DND-41 (cell line): ENCODE measurements around the gene PCBP2.
"Not testable (repeated sequence)": the region's sequence is repeated elsewhere in the genome, so short reads cannot be mapped to it uniquely, and the experiment has no call there.

Experiments used
- ATAC-seq: fragments of 200-7000 bp; cut with Tn5 transposase; 3 replicates; pipeline ENCODE4 v1.9.1; 2021; ENCODE audit warnings: low read depth; ENCODE audit not compliant: insufficient read depth
- DNase-seq: peaks from one replicate; pipeline ENCODE4 v3.0.0-alpha.2; 2020
- H2AFZ ChIP-seq: 2 replicates; pipeline ENCODE4 v1.6.0; 2012; ENCODE audit warnings: low read depth, low read length
- H3K27ac ChIP-seq: 2 replicates; pipeline ENCODE4 v1.5.1; 2012; ENCODE audit warnings: low read length, inconsistent platforms
- H3K27me3 ChIP-seq: fragments of 200-600 bp; sonication (generic); 2 replicates; pipeline ENCODE4 v1.6.0; 2012; ENCODE audit warnings: low read length, mild to moderate bottlenecking, inconsistent platforms; ENCODE audit not compliant: insufficient read depth, poor library complexity
- H3K36me3 ChIP-seq: 2 replicates; pipeline ENCODE4 v1.5.1; 2012; ENCODE audit warnings: low read length, inconsistent platforms; ENCODE audit not compliant: insufficient read depth
- H3K4me1 ChIP-seq: 2 replicates; pipeline ENCODE4 v1.5.1; 2012; ENCODE audit warnings: mild to moderate bottlenecking, low read length; ENCODE audit not compliant: insufficient read depth
- H3K4me2 ChIP-seq: 2 replicates; pipeline ENCODE4 v1.6.0; 2012; ENCODE audit warnings: mild to moderate bottlenecking, moderate library complexity, low read length, inconsistent platforms; ENCODE audit not compliant: insufficient read depth
- H3K4me3 ChIP-seq, 2 experiments: fragments of 200-600 bp in 1 of 2; shearing (Covaris generic) in 1 of 2; 2 replicates each; pipeline ENCODE4 v1.5.1; 2012 to 2016; ENCODE audit warnings: inconsistent platforms in 2 of 2, low read length in 2 of 2, mild to moderate bottlenecking in 2 of 2, low read depth in 1 of 2, moderate library complexity in 1 of 2
- H3K79me2 ChIP-seq: 2 replicates; pipeline ENCODE4 v1.6.0; 2012; ENCODE audit warnings: low read length, inconsistent platforms; ENCODE audit not compliant: insufficient read depth
- H3K9ac ChIP-seq: 2 replicates; pipeline ENCODE4 v1.6.0; 2012; ENCODE audit warnings: low read depth, mild to moderate bottlenecking, inconsistent platforms, low read length, moderate library complexity
- H3K9me3 ChIP-seq: 2 replicates; pipeline ENCODE4 v1.5.1; 2012; ENCODE audit warnings: low read length, moderate library complexity, mild to moderate bottlenecking, inconsistent platforms; ENCODE audit not compliant: insufficient read depth, severe bottlenecking
- H4K20me1 ChIP-seq: 2 replicates; pipeline ENCODE4 v1.6.0; 2012; ENCODE audit warnings: low read length; ENCODE audit not compliant: insufficient read depth
- CTCF ChIP-seq: IDR thresholded peaks from 2 replicates; pipeline ENCODE4 v1.5.1; 2012; ENCODE audit warnings: borderline replicate concordance, low read length, moderate library complexity, mild to moderate bottlenecking; ENCODE audit not compliant: poor library complexity, severe bottlenecking; ENCODE audit errors: extremely low read depth
- EZH2 ChIP-seq: IDR thresholded peaks from 3 replicates; pipeline ENCODE4 v1.6.1; 2012; ENCODE audit warnings: borderline replicate concordance, low read depth, mild to moderate bottlenecking, moderate library complexity, low read length, inconsistent platforms; ENCODE audit not compliant: severe bottlenecking

The PCBP2 gene

GRCh38 chr12:53418221-53418620 lies 33.7 kb upstream of the PCBP2 start:
- H3K27ac ChIP-seq, result no peak overlapping the region
- no peak overlapping the region for H3K9ac ChIP-seq
- H3K36me3 ChIP-seq, result peaks cover 10% of the 10 kb centered on the region; the same call in 1 of the 2 replicates
- H4K20me1 ChIP-seq, result no peaks in the 10 kb centered on the region
- no peak overlapping the region for H2AFZ ChIP-seq
- H3K27me3 ChIP-seq, result no peaks in the 10 kb centered on the region
- no peak overlapping the region for H3K4me3 ChIP-seq
- TF ChIP-seq CTCF (no peak), EZH2 (no peak)
- H3K4me1 ChIP-seq, result peaks cover 4% of the 10 kb centered on the region
- ATAC-seq, result no peak
- no peaks in the 10 kb centered on the region for H3K79me2 ChIP-seq
- no peak overlapping the region for H3K4me2 ChIP-seq
- no peaks in the 10 kb centered on the region for H3K9me3 ChIP-seq
- DNase-seq, result no peak

GRCh38 chr12:53419756-53420155 lies 32.1 kb upstream of the PCBP2 start:
- Histone ChIP-seq H3K79me2 (no peaks in the 10 kb centered on the region), H2AFZ (no peak overlapping the region), H3K4me2 (no peak overlapping the region), H3K9ac (no peak overlapping the region), H3K9me3 (no peaks in the 10 kb centered on the region), H3K27me3 (no peaks in the 10 kb centered on the region), H4K20me1 (no peaks in the 10 kb centered on the region), H3K4me3 (no peak overlapping the region), H3K4me1 (peaks cover 4% of the 10 kb centered on the region), H3K27ac (no peak overlapping the region), H3K36me3 (no peaks in the 10 kb centered on the region)
- DNase-seq (no peak), ATAC-seq (no peak)
- TF ChIP-seq EZH2, result no peak
- no peak for TF ChIP-seq CTCF

- not testable (repeated sequence) for H3K9me3 ChIP-seq, ATAC-seq, H4K20me1 ChIP-seq, H3K4me3 ChIP-seq, H2AFZ ChIP-seq, H3K9ac ChIP-seq, H3K27me3 ChIP-seq, H3K36me3 ChIP-seq, H3K27ac ChIP-seq, H3K4me1 ChIP-seq, H3K4me2 ChIP-seq, DNase-seq, H3K79me2 ChIP-seq
Measured at GRCh38 chr12:53422247-53422646, 29.7 kb upstream of the PCBP2 start.

- Histone ChIP-seq H3K4me2 (no peak within 1 kb of the TSS), H3K9ac (no peak within 1 kb of the TSS), H3K4me1 (peaks cover 4% of the 10 kb centered on the region), H3K79me2 (no peaks in the 10 kb centered on the region), H3K27me3 (no peaks in the 10 kb centered on the region), H3K36me3 (no peaks in the 10 kb centered on the region), H2AFZ (no peak within 1 kb of the TSS), H3K9me3 (no peaks in the 10 kb centered on the region), H3K4me3 (no peak within 1 kb of the TSS), H4K20me1 (no peaks in the 10 kb centered on the region), H3K27ac (no peak within 1 kb of the TSS)
- TF ChIP-seq CTCF, result no peak
- no peak for TF ChIP-seq EZH2
- DNase-seq, result no peak
- ATAC-seq, result no peak
Measured at GRCh38 chr12:53423597-53423996, 28.3 kb upstream of the PCBP2 start, which contains the start of gene AMHR2. Gene AMHR2, plus strand, starts transcription at chr12:53423855. Its CDS starts 80 bp downstream, at chr12:53423935.
